Caco-2 (cell line): Measurements from ENCODE around the gene GLRA3. TPM values are rescaled to one million over a fixed set of nuclear protein-coding genes. Genes with fewer than 3 reads are reported as not detected.

ENCODE experiments used
- BruUV-seq: library from RNA; stranded (reverse); fragments of 400-500 nt; replicated peaks from 2 replicates; lab custom pipeline; 2021; lab: Mats Ljungman, UMichigan
- CTCF ChIA-PET: fragments of 300-600 bp; sonication (Branson Sonifier 250); formaldehyde crosslinking; loops from one replicate; lab custom pipeline; 2022; ENCODE audit warnings: antibody characterized with exemption; lab: Charles Lee
- POLR2A ChIA-PET: fragments of 300-600 bp; sonication (Branson Sonifier 250); formaldehyde crosslinking; loops from one replicate; lab custom pipeline; 2022; ENCODE audit warnings: antibody characterized with exemption; lab: Charles Lee
- DNase-seq, 2 experiments: peaks; one replicate each; pipeline versions ENCODE4 v3.0.0 to v3.0.0-alpha.2; 2020 to 2022
- H3K27me3 ChIP-seq: replicated peaks from 2 replicates; pipeline ENCODE4 v1.6.0; 2011; ENCODE audit warnings: low read length; ENCODE audit not compliant: control insufficient read depth, insufficient read depth
- H3K36me3 ChIP-seq: 2 replicates; pipeline ENCODE4 v1.5.1; 2011; ENCODE audit warnings: low read length; ENCODE audit not compliant: control insufficient read depth, insufficient read depth
- H3K4me1 ChIP-seq: fragments of 250-450 bp; sonication (Bioruptor Pico); 2 replicates; pipeline ENCODE4 v1.5.1; 2020; ENCODE audit warnings: mild to moderate bottlenecking
- H3K4me3 ChIP-seq: 2 replicates; pipeline ENCODE4 v1.5.1; 2011; ENCODE audit warnings: low read depth, mild to moderate bottlenecking, control low read depth, low read length
- H3K9me3 ChIP-seq: fragments of 250-450 bp; sonication (Bioruptor Pico); 2 replicates; pipeline ENCODE4 v1.5.1; 2020; ENCODE audit warnings: mild to moderate bottlenecking, moderate library complexity
- H3K27ac Mint-ChIP-seq: one replicate; pipeline ENCODE4 v1.8.0; 2022; ENCODE audit warnings: mixed read lengths; ENCODE audit not compliant: unreplicated experiment
- H3K27me3 Mint-ChIP-seq: one replicate; pipeline ENCODE4 v1.8.0; 2022; ENCODE audit warnings: mixed read lengths; ENCODE audit not compliant: insufficient read depth, unreplicated experiment
- H3K36me3 Mint-ChIP-seq: one replicate; pipeline ENCODE4 v1.8.0; 2022; ENCODE audit warnings: mild to moderate bottlenecking, mixed read lengths; ENCODE audit not compliant: insufficient read depth, unreplicated experiment
- H3K4me1 Mint-ChIP-seq: one replicate; pipeline ENCODE4 v1.8.0; 2022; ENCODE audit warnings: low read depth, mixed read lengths; ENCODE audit not compliant: unreplicated experiment
- H3K4me3 Mint-ChIP-seq: one replicate; pipeline ENCODE4 v1.8.0; 2022; ENCODE audit warnings: mild to moderate bottlenecking, moderate library complexity, mixed read lengths; ENCODE audit not compliant: unreplicated experiment
- H3K9me3 Mint-ChIP-seq: one replicate; pipeline ENCODE4 v1.8.0; 2022; ENCODE audit warnings: mixed read lengths; ENCODE audit not compliant: unreplicated experiment
- intact Hi-C: fragments of 100-400 bp; cut with micrococcal nuclease; formaldehyde crosslinking; loops from one replicate; pipeline ENCODE4 v1.10.0; 2022; ENCODE audit not compliant: unreplicated experiment
- total RNA-seq: library from RNA; stranded (reverse); gene quantifications from 2 replicates; pipeline ENCODE4 v1.2.3, GENCODE V29; 2022
- TF ChIP-seq, protein P1 (sequence below), 2 experiments: fragments of 200-600 bp in 1 of 2; IDR thresholded peaks; 1 replicate in 1 of 2; 2 replicates in 1 of 2; pipeline versions ENCODE4 v1.5.1 to v1.8.0; 2011 to 2022; ENCODE audit warnings: antibody characterized with exemption in 1 of 2, control low read depth in 1 of 2, inconsistent platforms in 1 of 2, low read depth in 1 of 2, low read length in 1 of 2, mild to moderate bottlenecking in 1 of 2, moderate library complexity in 1 of 2; ENCODE audit not compliant: insufficient read depth in 1 of 2, severe bottlenecking in 1 of 2, unreplicated experiment in 1 of 2

The GLRA3 gene
- total RNA-seq, 1 experiment from 2014 or later: not detected

DNA sequence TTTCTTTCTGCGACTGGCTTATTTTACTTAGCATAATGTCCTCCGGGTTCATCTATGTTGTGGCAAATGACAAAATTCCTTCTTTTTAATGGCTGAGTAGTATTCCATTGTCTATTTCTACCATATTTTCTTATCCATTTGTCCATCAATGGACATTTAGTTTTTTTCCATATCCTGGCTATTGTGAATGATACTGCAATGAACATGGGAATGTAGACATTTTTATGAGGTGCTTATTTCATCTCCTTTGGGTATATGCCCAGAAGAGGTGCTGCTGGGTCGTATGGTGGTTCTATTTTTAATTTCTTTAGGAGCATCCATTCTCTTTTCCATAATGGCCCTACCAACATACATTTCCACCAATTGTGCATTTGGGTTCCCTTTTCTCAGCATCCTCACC is 230.2 kb downstream of the GLRA3 start:
- Mint-ChIP-seq H3K36me3 (no peaks in the 10 kb centered on the region), H3K27ac (no peak overlapping the region), H3K9me3 (no peaks in the 10 kb centered on the region), H3K4me3 (no peak overlapping the region), H3K4me1 (peaks cover 6% of the 10 kb centered on the region), H3K27me3 (no peaks in the 10 kb centered on the region)
- intact Hi-C loops: no loop called here
- H3K36me3 ChIP-seq: no peaks in the 10 kb centered on the region
- H3K9me3 ChIP-seq: no peaks in the 10 kb centered on the region
- no peak for DNase-seq
- BruUV-seq: no TSS peak
- H3K4me3 ChIP-seq: no peak overlapping the region
- POLR2A ChIA-PET: no interaction called here
- no peaks in the 10 kb centered on the region for H3K4me1 ChIP-seq
- TF ChIP-seq, protein P1, sequence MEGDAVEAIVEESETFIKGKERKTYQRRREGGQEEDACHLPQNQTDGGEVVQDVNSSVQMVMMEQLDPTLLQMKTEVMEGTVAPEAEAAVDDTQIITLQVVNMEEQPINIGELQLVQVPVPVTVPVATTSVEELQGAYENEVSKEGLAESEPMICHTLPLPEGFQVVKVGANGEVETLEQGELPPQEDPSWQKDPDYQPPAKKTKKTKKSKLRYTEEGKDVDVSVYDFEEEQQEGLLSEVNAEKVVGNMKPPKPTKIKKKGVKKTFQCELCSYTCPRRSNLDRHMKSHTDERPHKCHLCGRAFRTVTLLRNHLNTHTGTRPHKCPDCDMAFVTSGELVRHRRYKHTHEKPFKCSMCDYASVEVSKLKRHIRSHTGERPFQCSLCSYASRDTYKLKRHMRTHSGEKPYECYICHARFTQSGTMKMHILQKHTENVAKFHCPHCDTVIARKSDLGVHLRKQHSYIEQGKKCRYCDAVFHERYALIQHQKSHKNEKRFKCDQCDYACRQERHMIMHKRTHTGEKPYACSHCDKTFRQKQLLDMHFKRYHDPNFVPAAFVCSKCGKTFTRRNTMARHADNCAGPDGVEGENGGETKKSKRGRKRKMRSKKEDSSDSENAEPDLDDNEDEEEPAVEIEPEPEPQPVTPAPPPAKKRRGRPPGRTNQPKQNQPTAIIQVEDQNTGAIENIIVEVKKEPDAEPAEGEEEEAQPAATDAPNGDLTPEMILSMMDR (IDR thresholded peaks at IDR 0.05; ENCODE audit: insufficient read depth in 1 of 2, low read depth in 1 of 2, low read length in 1 of 2, severe bottlenecking in 1 of 2, unreplicated experiment in 1 of 2): no peak
- no peaks in the 10 kb centered on the region for H3K27me3 ChIP-seq
- CTCF ChIA-PET: no interaction called here

DNA sequence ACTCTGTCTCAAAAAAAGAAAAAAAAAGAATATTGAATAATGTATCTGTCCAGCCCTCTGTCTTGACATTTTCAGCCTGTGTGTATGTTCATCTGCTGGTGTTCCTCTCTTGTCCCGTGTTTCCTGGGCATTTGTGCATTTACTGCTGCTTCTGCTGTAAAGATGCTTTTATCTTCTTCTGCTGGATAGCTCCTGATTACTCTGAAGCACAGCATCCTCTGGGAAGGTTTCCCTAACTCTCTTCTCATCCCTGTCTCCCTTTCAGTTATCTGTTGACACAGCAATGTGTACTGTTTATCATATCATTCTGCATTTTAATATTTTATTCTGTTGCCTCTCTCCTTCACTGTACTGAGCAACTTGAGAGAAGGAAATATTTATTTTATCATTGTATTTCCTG is 232.5 kb downstream of the GLRA3 start:
- no peak for DNase-seq
- Histone ChIP-seq H3K36me3 (no peaks in the 10 kb centered on the region), H3K9me3 (0 out of 2 replicates have a peak, but pooled peaks cover 2% of the 10 kb centered on the region), H3K4me3 (no peak overlapping the region), H3K27me3 (no peaks in the 10 kb centered on the region), H3K4me1 (no peaks in the 10 kb centered on the region)
- H3K4me3 Mint-ChIP-seq: no peak overlapping the region
- no TSS peak for BruUV-seq
- no peak overlapping the region for H3K27ac Mint-ChIP-seq
- H3K9me3 Mint-ChIP-seq: no peaks in the 10 kb centered on the region
- no peaks in the 10 kb centered on the region for H3K36me3 Mint-ChIP-seq
- POLR2A ChIA-PET: no interaction called here
- CTCF ChIA-PET: no interaction called here
- intact Hi-C loops: no loop called here
- TF ChIP-seq, protein P1 (IDR thresholded peaks at IDR 0.05; ENCODE audit: insufficient read depth in 1 of 2, low read depth in 1 of 2, low read length in 1 of 2, severe bottlenecking in 1 of 2, unreplicated experiment in 1 of 2): no peak
- no peaks in the 10 kb centered on the region for H3K27me3 Mint-ChIP-seq
- no peaks in the 10 kb centered on the region for H3K4me1 Mint-ChIP-seq

DNA sequence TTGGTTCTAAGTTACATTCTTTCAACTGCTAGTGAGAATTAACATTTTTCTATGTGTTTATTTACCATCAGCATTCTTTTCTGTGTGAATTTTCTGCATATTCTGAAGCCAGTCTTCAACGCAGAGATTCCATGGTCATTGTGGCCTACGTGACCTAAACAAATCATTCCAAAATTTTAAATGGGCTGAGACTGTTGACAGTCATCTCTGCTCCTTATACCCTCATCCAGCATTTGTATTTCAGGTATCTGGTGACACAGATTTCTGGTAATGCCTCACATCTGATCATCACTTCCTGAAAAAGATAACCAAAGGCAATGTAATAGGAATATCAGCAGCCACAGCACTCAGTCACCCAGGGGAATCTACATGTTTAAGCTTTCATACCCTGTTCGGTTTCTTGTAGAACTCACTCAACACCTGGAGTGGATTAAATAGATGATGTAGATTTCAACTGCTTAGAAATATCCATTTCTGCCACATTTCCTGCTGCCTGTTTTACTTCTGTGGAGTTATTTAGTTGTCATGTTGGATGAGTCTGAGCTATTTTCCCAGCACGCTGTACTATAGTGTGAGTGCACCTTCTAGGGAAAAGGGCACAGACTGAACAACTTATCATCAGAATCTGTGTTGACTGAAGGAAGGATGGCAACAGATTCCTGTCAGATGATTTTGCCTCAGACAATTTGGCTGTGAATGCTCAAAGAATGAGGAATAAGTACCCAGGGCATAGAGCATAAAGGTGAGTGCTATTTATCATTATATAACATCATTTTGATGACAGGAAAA is 233.7 kb downstream of the GLRA3 start:
- H3K4me1 ChIP-seq: no peaks in the 10 kb centered on the region
- H3K4me3 ChIP-seq: no peak overlapping the region
- no peak for DNase-seq
- Mint-ChIP-seq H3K9me3 (no peaks in the 10 kb centered on the region), H3K4me3 (no peak overlapping the region), H3K36me3 (no peaks in the 10 kb centered on the region), H3K27ac (no peak overlapping the region), H3K27me3 (no peaks in the 10 kb centered on the region), H3K4me1 (no peaks in the 10 kb centered on the region)
- H3K36me3 ChIP-seq: no peaks in the 10 kb centered on the region
- ChIA-PET POLR2A (interaction anchor here (0.5 kb wide), 1 partner anchor 160 kb away, joined by 3 read pairs; no protein-coding TSS in a partner anchor), CTCF (no interaction called here)
- H3K9me3 ChIP-seq: 0 out of 2 replicates have a peak, but pooled peaks cover 2% of the 10 kb centered on the region
- H3K27me3 ChIP-seq: no peaks in the 10 kb centered on the region
- TF ChIP-seq, protein P1 (IDR thresholded peaks at IDR 0.05; ENCODE audit: insufficient read depth in 1 of 2, low read depth in 1 of 2, low read length in 1 of 2, severe bottlenecking in 1 of 2, unreplicated experiment in 1 of 2): no peak
- BruUV-seq: no TSS peak
- intact Hi-C loops: no loop called here
